Mesenchymal stem cell (in vitro differentiated cells and primary cell): Measurements from ENCODE around the gene SSC5D.

Experiments used
- DNase-seq: peaks from one replicate; pipeline ENCODE4 v3.0.0-alpha.2; 2013
- H2AFZ ChIP-seq: one replicate; pipeline ENCODE4 v1.6.1; 2013; ENCODE audit warnings: low read depth, mild to moderate bottlenecking, control low read depth, inconsistent platforms, low read length, moderate library complexity
- H2AK5ac ChIP-seq: 2 replicates; pipeline ENCODE4 v1.6.1; 2013; ENCODE audit warnings: low read length, moderate library complexity, mild to moderate bottlenecking, inconsistent platforms; ENCODE audit not compliant: severe bottlenecking
- H2BK120ac ChIP-seq: one replicate; pipeline ENCODE4 v1.6.1; 2013; ENCODE audit warnings: low read depth, mild to moderate bottlenecking, inconsistent platforms, low read length, moderate library complexity
- H2BK12ac ChIP-seq, 2 experiments: one replicate each; pipeline ENCODE4 v1.6.1; 2013; ENCODE audit warnings: inconsistent platforms in 2 of 2, low read length in 2 of 2, mild to moderate bottlenecking in 2 of 2, moderate library complexity in 2 of 2, control low read depth in 1 of 2
- H2BK15ac ChIP-seq: one replicate; pipeline ENCODE4 v1.6.1; 2013; ENCODE audit warnings: mild to moderate bottlenecking, low read depth, inconsistent platforms; ENCODE audit not compliant: poor library complexity, severe bottlenecking
- H2BK5ac ChIP-seq: 2 replicates; pipeline ENCODE4 v1.6.1; 2013; ENCODE audit warnings: low read depth, mild to moderate bottlenecking, low read length, control low read depth, inconsistent platforms; ENCODE audit not compliant: poor library complexity, severe bottlenecking
- H3K14ac ChIP-seq, 2 experiments: one replicate each; pipeline ENCODE4 v1.6.1; 2013; ENCODE audit warnings: inconsistent platforms in 2 of 2, low read length in 2 of 2, control low read depth in 1 of 2, mild to moderate bottlenecking in 1 of 2, moderate library complexity in 1 of 2
- H3K18ac ChIP-seq, 2 experiments: one replicate each; pipeline ENCODE4 v1.6.1; 2013; ENCODE audit warnings: inconsistent platforms in 2 of 2, low read length in 2 of 2, control low read depth in 1 of 2, low read depth in 1 of 2, mild to moderate bottlenecking in 1 of 2
- H3K23ac ChIP-seq, 2 experiments: one replicate each; pipeline ENCODE4 v1.6.1; 2013; ENCODE audit warnings: inconsistent platforms in 2 of 2, low read length in 2 of 2, mild to moderate bottlenecking in 2 of 2, moderate library complexity in 2 of 2, control low read depth in 1 of 2
- H3K27ac ChIP-seq: 2 replicates; pipeline ENCODE4 v1.5.1; 2013; ENCODE audit warnings: mild to moderate bottlenecking, moderate library complexity, low read length, control low read depth, inconsistent platforms; ENCODE audit not compliant: poor library complexity, severe bottlenecking
- H3K27me3 ChIP-seq, 2 experiments: 2 replicates each; pipeline versions ENCODE4 v1.6.1 to v1.7.0; 2013; ENCODE audit warnings: low read length in 2 of 2, mild to moderate bottlenecking in 2 of 2, moderate library complexity in 2 of 2, control low read depth in 1 of 2, inconsistent platforms in 1 of 2; ENCODE audit not compliant: control insufficient read depth in 1 of 2, insufficient read depth in 1 of 2
- H3K36me3 ChIP-seq, 2 experiments: 2 replicates each; pipeline versions ENCODE4 v1.6.1 to v1.7.0; 2013; ENCODE audit warnings: low read length in 2 of 2, control low read depth in 1 of 2, inconsistent platforms in 1 of 2, low read depth in 1 of 2, mild to moderate bottlenecking in 1 of 2; ENCODE audit not compliant: insufficient read depth in 2 of 2, control insufficient read depth in 1 of 2
- H3K4ac ChIP-seq, 2 experiments: one replicate each; pipeline ENCODE4 v1.6.1; 2013; ENCODE audit warnings: inconsistent platforms in 2 of 2, low read length in 2 of 2, mild to moderate bottlenecking in 2 of 2, moderate library complexity in 2 of 2, control low read depth in 1 of 2, low read depth in 1 of 2
- H3K4me1 ChIP-seq: 2 replicates; pipeline ENCODE4 v1.6.1; 2013; ENCODE audit warnings: low read depth, low read length, control low read depth; ENCODE audit not compliant: control insufficient read depth, insufficient read depth
- H3K4me2 ChIP-seq: 2 replicates; pipeline ENCODE4 v1.6.1; 2013; ENCODE audit warnings: low read length, mild to moderate bottlenecking, inconsistent platforms; ENCODE audit not compliant: poor library complexity, severe bottlenecking
- H3K4me3 ChIP-seq, 2 experiments: 2 replicates each; pipeline versions ENCODE4 v1.5.1 to v1.7.0; 2013; ENCODE audit warnings: low read length in 2 of 2, mild to moderate bottlenecking in 2 of 2, control low read depth in 1 of 2, low read depth in 1 of 2; ENCODE audit not compliant: insufficient read depth in 1 of 2
- H3K79me1 ChIP-seq: replicated peaks from 2 replicates; pipeline ENCODE4 v1.6.1; 2013; ENCODE audit warnings: mild to moderate bottlenecking, control low read depth, low read length, inconsistent platforms; ENCODE audit not compliant: poor library complexity, severe bottlenecking
- H3K9ac ChIP-seq: 2 replicates; pipeline ENCODE4 v1.7.0; 2013; ENCODE audit warnings: mild to moderate bottlenecking, low read length, moderate library complexity
- H3K9me3 ChIP-seq: 2 replicates; pipeline ENCODE4 v1.7.0; 2013; ENCODE audit warnings: mild to moderate bottlenecking, low read length; ENCODE audit not compliant: control insufficient read depth
- H4K8ac ChIP-seq: one replicate; pipeline ENCODE4 v1.6.1; 2013; ENCODE audit warnings: inconsistent platforms, mild to moderate bottlenecking, low read length, moderate library complexity
- H4K91ac ChIP-seq: one replicate; pipeline ENCODE4 v1.6.1; 2013; ENCODE audit warnings: mild to moderate bottlenecking, low read length, inconsistent platforms
- WGBS: methylation state at CpG from one replicate; pipeline ENCODE4 v1.1.7; 2013; ENCODE audit warnings: mixed read lengths; 5-methylcytosine and 5-hydroxymethylcytosine counted together

Gene SSC5D

DNA sequence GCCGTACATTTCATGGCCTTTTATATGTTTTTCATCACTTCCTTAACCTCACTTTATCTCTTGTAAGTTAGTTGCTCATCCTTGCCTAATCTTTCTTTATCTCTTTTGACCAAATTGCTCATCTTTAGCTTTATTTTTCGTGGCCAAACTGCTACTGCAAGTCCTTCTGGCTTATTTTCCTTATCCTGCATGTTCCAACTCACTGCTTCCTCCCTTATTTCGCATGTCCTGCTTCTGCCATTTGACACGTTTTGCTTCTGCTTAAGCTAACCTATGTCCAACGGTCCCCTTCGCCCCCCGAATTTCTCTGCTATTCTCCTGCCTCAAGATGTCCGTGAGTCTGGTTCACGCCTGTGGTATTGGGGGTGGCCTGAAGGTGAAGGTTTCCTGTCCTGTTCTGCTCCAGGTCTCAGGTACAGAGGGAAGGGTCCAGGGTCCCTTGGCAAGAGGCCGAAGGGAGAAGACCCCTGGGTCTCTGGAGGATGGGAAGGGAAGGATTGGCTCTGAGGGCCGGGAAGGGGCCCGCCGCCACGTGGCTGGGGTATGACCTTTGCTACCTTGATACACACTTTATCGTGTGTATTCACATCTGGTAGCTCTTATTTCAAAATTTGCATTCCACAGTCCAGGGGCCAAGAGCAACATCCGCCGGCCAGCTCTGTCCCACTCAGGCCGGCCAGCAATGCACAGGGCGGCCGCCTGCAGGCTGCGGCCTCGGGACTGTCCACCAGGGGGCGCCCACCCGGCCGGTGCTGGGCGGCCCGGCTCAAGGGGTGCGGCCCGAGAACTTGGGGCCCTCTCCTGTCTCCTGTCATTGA, 20.8 kb upstream of the SSC5D start:
- Histone ChIP-seq H3K4me3 (no peak overlapping the region), H4K91ac (no peak overlapping the region), H2AK5ac (peak overlapping the region; percentile 15), H3K4me1 (peaks cover 11% of the 10 kb centered on the region), H3K27me3 (no peaks in the 10 kb centered on the region), H2AFZ (no peak overlapping the region), H2BK15ac (no peak overlapping the region), H3K79me1 (no peaks in the 10 kb centered on the region), H3K9ac (peak overlapping the region; percentile 9), H3K36me3 (no peaks in the 10 kb centered on the region), H4K8ac (peak overlapping the region; percentile 65), H3K4ac (no peak overlapping the region), H3K27ac (no peak overlapping the region), H2BK120ac (no peak overlapping the region), H3K14ac (no peak overlapping the region), H3K23ac (no peak overlapping the region), H3K4me2 (peak overlapping the region; percentile 28), H3K18ac (no peak overlapping the region), H2BK12ac (peak overlapping the region in 1 of 2 experiments; percentile 32), H2BK5ac (no peak overlapping the region), H3K9me3 (no peaks in the 10 kb centered on the region)
- peak; percentile 49 for DNase-seq
- WGBS = 41% methylated on average over 25 of the region's 29 CpGs

DNA sequence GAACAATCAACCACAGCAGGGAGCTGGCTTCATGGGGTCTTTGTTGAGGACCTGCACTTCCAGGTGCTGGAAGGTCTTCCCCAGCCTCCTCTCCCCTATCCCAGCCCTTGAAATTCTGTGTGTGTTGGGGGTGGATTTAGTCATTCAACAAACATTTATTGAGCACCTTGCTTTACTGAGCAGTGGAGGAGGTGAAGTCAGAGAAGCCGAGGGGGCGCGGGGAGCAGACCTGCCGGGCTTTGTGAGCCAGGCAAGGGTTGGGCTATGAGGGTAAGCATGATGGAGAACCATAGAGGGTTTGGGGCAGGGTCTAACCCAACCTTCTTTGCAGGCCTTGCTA, 20.2 kb upstream of the SSC5D start:
- peak overlapping the region in 1 of 2 experiments; percentile 32 for H2BK12ac ChIP-seq
- no peak overlapping the region for H3K18ac ChIP-seq

DNA sequence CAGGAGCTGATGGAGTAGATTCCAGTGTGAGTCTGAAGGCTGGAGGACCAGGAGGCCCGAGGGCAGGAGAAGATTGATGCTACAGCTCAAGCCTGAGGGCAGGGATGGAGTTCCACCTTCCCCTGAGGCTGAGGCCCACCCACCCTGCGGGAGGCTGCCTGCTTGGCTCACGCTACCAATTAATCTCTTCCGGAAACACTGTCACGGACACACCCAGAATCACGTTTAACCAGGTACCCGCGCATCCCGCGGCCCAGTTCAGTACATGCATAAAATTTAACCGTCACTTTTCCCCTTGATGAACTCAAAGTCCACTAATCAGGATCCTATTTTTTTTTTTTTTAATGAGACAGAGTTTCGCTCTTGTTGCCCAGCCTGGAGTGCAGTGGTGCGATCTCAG, 17.0 kb upstream of the SSC5D start:
- Histone ChIP-seq H2BK120ac (no peak overlapping the region), H3K36me3 (no peaks in the 10 kb centered on the region), H3K27me3 (no peaks in the 10 kb centered on the region), H2AK5ac (peak overlapping the region; percentile 54), H3K23ac (no peak overlapping the region), H4K91ac (no peak overlapping the region), H3K79me1 (no peaks in the 10 kb centered on the region), H2BK15ac (no peak overlapping the region), H2AFZ (no peak overlapping the region), H2BK5ac (no peak overlapping the region), H2BK12ac (no peak overlapping the region), H3K18ac (no peak overlapping the region), H3K4ac (no peak overlapping the region), H3K4me1 (peaks cover 44% of the 10 kb centered on the region), H3K14ac (no peak overlapping the region), H3K9me3 (no peaks in the 10 kb centered on the region), H3K4me2 (no peak overlapping the region), H3K27ac (no peak overlapping the region), H3K4me3 (no peak overlapping the region), H3K9ac (no peak overlapping the region), H4K8ac (no peak overlapping the region)
- 97% methylated on average over 13 of the region's 13 CpGs for WGBS
- no peak for DNase-seq

More for the DNA sequence above, 20.2 kb upstream of the SSC5D start:
- H3K27me3 ChIP-seq = no peaks in the 10 kb centered on the region
- no peak overlapping the region for H2BK5ac ChIP-seq
- H4K8ac ChIP-seq = peak overlapping the region; percentile 65
- no peaks in the 10 kb centered on the region for H3K36me3 ChIP-seq
- peaks cover 17% of the 10 kb centered on the region for H3K4me1 ChIP-seq
- H2AFZ ChIP-seq = no peak overlapping the region
- H3K4me3 ChIP-seq = no peak overlapping the region
- H2BK120ac ChIP-seq = no peak overlapping the region
- H3K23ac ChIP-seq = no peak overlapping the region
- no peak for DNase-seq
- H3K9ac ChIP-seq = peak overlapping the region; percentile 7
- H2BK15ac ChIP-seq = no peak overlapping the region
- peak overlapping the region; percentile 28 for H3K4me2 ChIP-seq
- no peak overlapping the region for H3K27ac ChIP-seq
- no peak overlapping the region for H4K91ac ChIP-seq
- H3K4ac ChIP-seq = peak overlapping the region in 1 of 2 experiments; percentile 60
- 35% methylated on average over 4 of the region's 4 CpGs for WGBS
- no peaks in the 10 kb centered on the region for H3K9me3 ChIP-seq
- no peaks in the 10 kb centered on the region for H3K79me1 ChIP-seq
- no peak overlapping the region for H3K14ac ChIP-seq
- peak overlapping the region; percentile 78 for H2AK5ac ChIP-seq

DNA sequence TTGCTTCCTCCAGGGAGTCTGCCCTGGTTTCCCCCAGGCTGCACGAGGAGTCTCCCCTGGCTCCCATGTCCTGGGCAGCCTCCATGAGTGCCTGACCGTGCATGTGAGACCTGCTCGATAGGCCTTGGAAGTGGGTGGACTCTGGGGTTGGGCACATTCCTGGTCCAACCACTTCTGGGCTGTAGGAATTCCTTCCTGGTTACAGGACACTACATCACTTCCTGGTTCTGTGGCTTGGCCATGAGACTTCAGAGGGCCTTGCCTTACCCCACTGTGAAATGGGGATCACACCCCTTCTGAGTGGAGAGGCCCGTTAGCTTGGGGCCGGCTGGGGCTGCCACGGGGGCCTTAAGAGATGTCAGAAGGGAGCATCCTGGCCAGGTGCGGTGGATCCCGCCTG, 15.8 kb upstream of the SSC5D start:
- H3K79me1 ChIP-seq = no peaks in the 10 kb centered on the region
- WGBS = 84% methylated on average over 8 of the region's 8 CpGs
- no peak overlapping the region for H4K8ac ChIP-seq
- no peak overlapping the region for H4K91ac ChIP-seq
- H2AK5ac ChIP-seq = no peak overlapping the region
- H3K9me3 ChIP-seq = no peaks in the 10 kb centered on the region
- no peak overlapping the region for H3K4me3 ChIP-seq
- H3K36me3 ChIP-seq = no peaks in the 10 kb centered on the region
- H3K27me3 ChIP-seq = no peaks in the 10 kb centered on the region
- H2BK12ac ChIP-seq = no peak overlapping the region
- no peak for DNase-seq
- H3K18ac ChIP-seq = no peak overlapping the region
- no peak overlapping the region for H2BK120ac ChIP-seq
- no peak overlapping the region for H3K14ac ChIP-seq
- H2BK5ac ChIP-seq = no peak overlapping the region
- no peak overlapping the region for H3K23ac ChIP-seq
- no peak overlapping the region for H2AFZ ChIP-seq
- H3K4me1 ChIP-seq = peaks cover 44% of the 10 kb centered on the region
- peak overlapping the region; percentile 71 for H3K9ac ChIP-seq
- H2BK15ac ChIP-seq = no peak overlapping the region
- no peak overlapping the region for H3K4ac ChIP-seq
- no peak overlapping the region for H3K4me2 ChIP-seq
- H3K27ac ChIP-seq = no peak overlapping the region
